GM12874 (cell line): Measurements from ENCODE around the gene FREM2.

Experiments used
- TF ChIP-seq, protein P1 (sequence below): IDR thresholded peaks from 2 replicates; pipeline ENCODE4 v1.5.1; 2011; ENCODE audit warnings: low read depth, mild to moderate bottlenecking, control low read depth, low read length, moderate library complexity; ENCODE audit not compliant: insufficient read depth

FREM2 gene

DNA sequence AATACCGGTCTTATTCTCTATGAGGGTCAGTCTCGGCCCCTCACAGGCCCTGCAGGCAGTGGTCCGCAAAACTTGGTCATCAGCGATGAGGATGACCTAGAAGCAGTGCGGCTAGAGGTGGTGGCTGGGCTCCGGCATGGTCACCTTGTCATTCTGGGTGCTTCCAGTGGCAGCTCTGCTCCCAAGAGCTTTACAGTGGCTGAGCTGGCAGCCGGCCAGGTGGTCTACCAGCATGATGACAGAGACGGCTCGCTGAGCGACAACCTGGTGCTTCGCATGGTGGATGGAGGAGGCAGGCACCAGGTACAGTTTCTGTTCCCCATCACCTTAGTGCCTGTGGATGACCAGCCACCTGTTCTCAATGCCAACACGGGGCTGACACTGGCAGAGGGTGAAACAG lies 1.8 kb downstream of the FREM2 start:
- TF ChIP-seq, protein P1, sequence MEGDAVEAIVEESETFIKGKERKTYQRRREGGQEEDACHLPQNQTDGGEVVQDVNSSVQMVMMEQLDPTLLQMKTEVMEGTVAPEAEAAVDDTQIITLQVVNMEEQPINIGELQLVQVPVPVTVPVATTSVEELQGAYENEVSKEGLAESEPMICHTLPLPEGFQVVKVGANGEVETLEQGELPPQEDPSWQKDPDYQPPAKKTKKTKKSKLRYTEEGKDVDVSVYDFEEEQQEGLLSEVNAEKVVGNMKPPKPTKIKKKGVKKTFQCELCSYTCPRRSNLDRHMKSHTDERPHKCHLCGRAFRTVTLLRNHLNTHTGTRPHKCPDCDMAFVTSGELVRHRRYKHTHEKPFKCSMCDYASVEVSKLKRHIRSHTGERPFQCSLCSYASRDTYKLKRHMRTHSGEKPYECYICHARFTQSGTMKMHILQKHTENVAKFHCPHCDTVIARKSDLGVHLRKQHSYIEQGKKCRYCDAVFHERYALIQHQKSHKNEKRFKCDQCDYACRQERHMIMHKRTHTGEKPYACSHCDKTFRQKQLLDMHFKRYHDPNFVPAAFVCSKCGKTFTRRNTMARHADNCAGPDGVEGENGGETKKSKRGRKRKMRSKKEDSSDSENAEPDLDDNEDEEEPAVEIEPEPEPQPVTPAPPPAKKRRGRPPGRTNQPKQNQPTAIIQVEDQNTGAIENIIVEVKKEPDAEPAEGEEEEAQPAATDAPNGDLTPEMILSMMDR: no peak

DNA sequence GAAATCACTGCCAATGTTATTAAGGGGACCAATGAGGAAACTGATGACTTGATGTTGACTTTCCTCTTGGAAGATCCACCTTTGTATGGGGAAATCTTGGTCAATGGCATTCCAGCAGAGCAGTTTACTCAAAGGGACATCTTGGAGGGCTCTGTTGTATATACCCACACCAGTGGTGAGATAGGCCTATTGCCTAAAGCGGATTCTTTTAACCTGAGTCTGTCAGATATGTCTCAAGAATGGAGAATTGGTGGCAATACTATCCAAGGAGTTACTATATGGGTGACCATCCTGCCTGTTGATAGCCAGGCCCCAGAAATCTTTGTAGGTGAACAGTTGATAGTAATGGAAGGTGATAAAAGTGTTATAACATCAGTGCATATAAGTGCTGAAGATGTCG lies 3.4 kb downstream of the FREM2 start:
- TF ChIP-seq, protein P1: no peak

DNA sequence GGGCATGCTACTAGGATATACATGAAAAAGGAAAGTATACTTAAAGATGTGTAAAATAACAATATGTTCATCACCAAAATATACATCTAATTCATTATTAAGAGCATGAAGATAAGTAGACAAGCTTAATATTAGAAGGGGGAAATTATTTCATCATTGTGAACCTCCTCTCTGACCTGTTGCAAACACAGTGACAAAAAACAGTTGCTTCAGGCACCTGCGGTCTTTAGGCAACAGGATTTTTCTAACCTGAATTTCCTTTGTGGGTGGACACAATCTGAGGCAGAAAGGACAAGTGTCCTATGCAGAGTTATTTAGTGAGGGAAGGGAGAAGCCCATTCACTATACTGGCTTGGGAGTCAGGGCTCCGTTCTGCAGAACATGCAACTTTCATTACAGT lies 6.3 kb downstream of the FREM2 start:
- TF ChIP-seq, protein P1: no peak

DNA sequence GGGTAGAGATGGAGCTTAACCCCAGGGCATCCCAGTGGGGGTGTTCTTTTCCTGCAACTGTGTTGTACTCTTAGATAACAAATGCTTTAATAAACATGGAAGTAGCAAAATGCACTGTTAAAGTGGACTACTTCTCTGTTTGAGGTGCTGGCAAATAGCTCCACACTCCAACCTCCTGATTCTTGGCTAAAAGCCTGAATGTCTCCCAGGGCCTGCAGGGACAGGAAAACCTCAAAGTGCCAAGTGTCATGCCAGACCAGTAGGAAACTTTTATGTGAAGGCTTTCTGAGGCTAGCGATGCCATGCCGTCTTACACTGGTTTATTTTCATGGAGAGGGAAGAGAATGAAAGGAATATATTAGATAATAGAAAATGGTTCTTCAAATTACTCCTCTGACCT lies 6.8 kb downstream of the FREM2 start:
- TF ChIP-seq, protein P1: no peak

DNA sequence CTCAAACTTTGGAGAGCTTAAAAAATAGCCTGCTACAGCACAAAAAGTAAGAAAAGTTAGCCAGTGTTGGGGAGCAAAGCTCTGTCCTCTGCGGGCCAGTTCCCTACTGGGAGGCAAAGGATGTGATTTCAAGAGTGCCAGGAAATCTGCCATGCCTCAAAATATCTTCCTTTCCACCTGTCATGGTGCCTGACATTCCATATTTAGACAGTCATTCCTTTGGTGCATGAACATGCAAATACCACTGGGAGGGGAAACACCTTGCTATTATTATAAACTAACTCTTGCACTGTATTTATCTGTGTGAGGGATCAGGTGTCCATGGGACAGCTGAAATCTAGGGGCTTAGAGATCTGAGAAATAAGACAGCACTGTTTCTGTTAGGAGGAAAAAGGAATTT lies 10.3 kb downstream of the FREM2 start:
- TF ChIP-seq, protein P1: no peak

DNA sequence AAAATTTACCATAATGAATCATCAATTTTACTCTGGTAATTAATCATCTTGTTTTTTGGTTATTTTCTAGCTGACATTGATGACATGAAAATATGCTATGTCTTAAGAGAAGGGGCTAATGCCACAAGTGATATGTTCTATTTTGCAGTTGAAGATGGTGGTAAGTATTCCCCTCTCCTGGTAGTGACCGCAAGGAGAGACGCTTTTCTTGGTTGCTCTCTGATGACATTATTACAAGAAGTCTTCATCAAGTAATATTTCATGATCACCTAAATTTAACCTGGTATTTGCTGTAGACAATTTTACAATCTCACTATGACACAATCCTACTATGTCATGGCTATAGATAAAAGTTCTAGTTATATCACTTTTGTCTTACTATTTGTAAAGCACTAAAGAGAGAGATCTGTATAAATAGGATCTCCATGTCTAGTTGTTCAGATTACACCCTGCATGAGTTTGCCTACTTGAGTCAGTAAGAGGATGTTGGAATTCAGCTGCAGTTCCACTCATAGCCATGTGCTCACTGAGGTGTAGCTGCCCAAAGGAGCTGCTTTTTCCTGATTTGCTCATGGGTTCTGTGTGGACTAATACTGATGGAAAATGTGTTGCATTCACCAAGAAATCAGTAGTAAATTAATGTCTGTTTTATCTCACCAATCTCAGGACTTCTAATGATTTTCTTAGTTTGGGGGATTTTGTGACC lies 10.9 kb downstream of the FREM2 start:
- TF ChIP-seq, protein P1: no peak

DNA sequence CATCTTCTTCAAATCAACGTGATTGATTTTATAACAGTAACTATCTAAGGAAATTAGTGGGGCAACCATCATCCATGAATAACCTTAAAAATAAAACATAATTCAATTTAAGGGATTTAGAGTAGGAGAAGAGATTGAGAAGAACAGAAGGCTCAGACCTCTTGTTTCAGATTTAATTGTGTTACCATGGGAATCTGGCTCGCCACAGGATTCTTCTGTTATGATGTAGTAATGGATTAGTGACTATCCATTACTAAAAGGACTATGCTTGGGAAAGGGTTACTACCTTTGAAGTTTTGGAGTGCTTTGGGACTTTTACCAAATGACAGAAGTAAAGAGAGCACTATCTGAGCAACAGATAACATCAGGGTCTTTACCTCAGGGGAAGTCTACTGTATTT lies 13.2 kb downstream of the FREM2 start:
- TF ChIP-seq, protein P1: no peak
